Measurements from ENCODE around the gene PNPT1. TPM values are rescaled to one million over a fixed set of nuclear protein-coding genes. Genes with fewer than 3 reads are reported as not detected.
A peak's percentile ranks its signal among the peaks of the same experiment; 100 is the strongest.
"Not testable (repeated sequence)": the region's sequence is repeated elsewhere in the genome, so short reads cannot be mapped to it uniquely, and the experiment has no call there.

The PNPT1 gene
- total and polyA plus RNA-seq, 2 donors from 2014 or later, result 9.0 to 19.8 TPM

GRCh38 chr2:55703350-55703749, 9.7 kb upstream of the PNPT1 start:
- Histone ChIP-seq H3K4me1 (ENCODE audit: control insufficient read depth in 2 of 3, insufficient read depth in 2 of 3, low read depth in 1 of 3, low read length in 3 of 3) (no peaks in the 10 kb centered on the region), H3K27me3 (ENCODE audit: control insufficient read depth, insufficient read depth, low read length) (no peaks in the 10 kb centered on the region), H3K36me3 (ENCODE audit: control insufficient read depth in 2 of 3, insufficient read depth in 3 of 3, low read length in 3 of 3) (no peaks in the 10 kb centered on the region), H3K9me3 (ENCODE audit: control insufficient read depth in 2 of 3, insufficient read depth in 1 of 3, low read length in 3 of 3) (no peaks in the 10 kb centered on the region), H3K27ac (ENCODE audit: low read depth in 2 of 2, low read length in 2 of 2) (no peak overlapping the region), H3K9ac (ENCODE audit: low read length in 3 of 3) (no peak overlapping the region), H3K4me3 (ENCODE audit: low read length in 3 of 3) (no peak overlapping the region)
- intact Hi-C loops (cut with DNase I), result no loop called here
- DNase-seq (no peak), FAIRE-seq (no peak)
- TF ChIP-seq CTCF (IDR thresholded peaks at IDR 0.05; ENCODE audit: borderline replicate concordance, extremely low read depth, insufficient read depth), result no peak

DNA sequence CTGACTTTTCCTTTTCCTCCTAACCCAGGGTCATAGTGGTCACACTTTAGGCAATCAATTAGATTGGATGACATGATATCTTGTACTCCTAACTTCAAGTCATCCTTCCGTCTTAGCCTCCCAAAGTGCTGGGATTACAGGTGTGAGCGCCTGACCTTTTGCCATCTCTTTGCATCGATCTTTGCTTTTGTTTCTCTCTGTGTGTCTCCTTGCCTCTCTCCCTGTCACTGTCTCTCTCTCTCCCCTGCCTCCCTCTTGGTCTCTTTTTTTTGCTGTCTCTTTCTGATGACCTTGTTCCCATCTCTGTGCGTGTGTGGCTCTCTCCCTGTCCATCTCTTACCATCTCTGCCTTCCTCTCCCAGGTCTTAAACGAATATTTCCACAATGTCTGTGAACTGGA, 904 bp downstream of the PNPT1 start:
- H3K4me1 ChIP-seq (ENCODE audit: control insufficient read depth in 2 of 3, insufficient read depth in 2 of 3, low read depth in 1 of 3, low read length in 3 of 3); H3K9me3 ChIP-seq (ENCODE audit: control insufficient read depth in 2 of 3, insufficient read depth in 1 of 3, low read length in 3 of 3); H3K9ac ChIP-seq (ENCODE audit: low read length in 3 of 3); FAIRE-seq; H3K27ac ChIP-seq (ENCODE audit: low read depth in 2 of 2, low read length in 2 of 2); intact Hi-C loops (cut with DNase I); H3K27me3 ChIP-seq (ENCODE audit: control insufficient read depth, insufficient read depth, low read length); H3K36me3 ChIP-seq (ENCODE audit: control insufficient read depth in 2 of 3, insufficient read depth in 3 of 3, low read length in 3 of 3); DNase-seq: not testable (repeated sequence)
- peak overlapping the region; percentile 93 to 99 (median 97) for H3K4me3 ChIP-seq (ENCODE audit: low read length in 3 of 3)

DNA sequence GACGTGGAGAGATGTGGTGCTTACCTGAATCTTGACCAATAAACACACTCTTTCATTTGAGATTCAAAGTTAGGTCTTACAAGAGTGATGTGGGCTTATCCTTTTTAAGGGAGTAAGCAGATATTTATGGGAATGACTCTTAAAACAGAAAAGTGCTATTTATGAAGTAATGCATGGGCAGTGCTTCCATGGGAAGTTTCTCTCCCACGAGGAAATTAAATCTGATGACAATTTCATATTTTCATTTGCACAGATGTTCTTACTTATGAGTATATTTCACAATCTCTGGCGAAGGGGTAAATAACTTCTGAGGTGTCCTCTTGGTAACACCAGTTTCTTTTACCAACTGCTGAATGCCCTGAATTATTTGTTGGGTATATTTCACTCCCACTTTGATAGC, 21.0 kb downstream of the PNPT1 start:
- H3K4me1 ChIP-seq (ENCODE audit: control insufficient read depth in 2 of 3, insufficient read depth in 2 of 3, low read depth in 1 of 3, low read length in 3 of 3), result no peaks in the 10 kb centered on the region
- FAIRE-seq (no peak), DNase-seq (no peak)
- intact Hi-C loops (cut with DNase I), result no loop called here
- no peaks in the 10 kb centered on the region for H3K36me3 ChIP-seq (ENCODE audit: control insufficient read depth in 2 of 3, insufficient read depth in 3 of 3, low read length in 3 of 3)
- no peak overlapping the region for H3K9ac ChIP-seq (ENCODE audit: low read length in 3 of 3)
- no peak overlapping the region for H3K4me3 ChIP-seq (ENCODE audit: low read length in 3 of 3)
- no peaks in the 10 kb centered on the region for H3K9me3 ChIP-seq (ENCODE audit: control insufficient read depth in 2 of 3, insufficient read depth in 1 of 3, low read length in 3 of 3)
- no peak overlapping the region for H3K27ac ChIP-seq (ENCODE audit: low read depth in 2 of 2, low read length in 2 of 2)
- no peaks in the 10 kb centered on the region for H3K27me3 ChIP-seq (ENCODE audit: control insufficient read depth, insufficient read depth, low read length)
- no peak for TF ChIP-seq CTCF (IDR thresholded peaks at IDR 0.05; ENCODE audit: borderline replicate concordance, extremely low read depth, insufficient read depth)

DNA sequence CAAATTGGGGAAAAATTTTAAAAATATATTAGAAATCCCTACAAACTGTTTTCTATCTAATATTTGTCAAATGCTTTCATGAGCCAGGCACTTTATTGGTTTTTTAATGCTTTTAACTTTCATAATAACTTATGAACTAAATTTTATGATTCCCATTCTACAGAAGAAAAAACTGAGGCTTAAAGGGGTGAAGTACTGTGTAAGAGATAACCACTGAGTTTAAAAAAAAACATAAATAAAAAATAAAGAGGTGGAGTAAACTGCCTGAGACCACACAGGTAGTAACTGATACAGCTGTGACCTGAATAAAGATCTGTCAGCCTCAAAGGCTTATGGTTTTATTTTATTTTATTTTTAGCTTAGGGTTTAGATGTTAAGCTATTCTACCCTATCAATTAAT, 24.7 kb downstream of the PNPT1 start:
- H3K4me1 ChIP-seq (ENCODE audit: control insufficient read depth in 2 of 3, insufficient read depth in 2 of 3, low read depth in 1 of 3, low read length in 3 of 3), result no peaks in the 10 kb centered on the region
- H3K9ac ChIP-seq (ENCODE audit: low read length in 3 of 3), result no peak overlapping the region
- intact Hi-C loops (cut with DNase I), result no loop called here
- no peak for TF ChIP-seq CTCF (IDR thresholded peaks at IDR 0.05; ENCODE audit: borderline replicate concordance, extremely low read depth, insufficient read depth)
- H3K36me3 ChIP-seq (ENCODE audit: control insufficient read depth in 2 of 3, insufficient read depth in 3 of 3, low read length in 3 of 3), result no peaks in the 10 kb centered on the region
- no peak overlapping the region for H3K4me3 ChIP-seq (ENCODE audit: low read length in 3 of 3)
- H3K9me3 ChIP-seq (ENCODE audit: control insufficient read depth in 2 of 3, insufficient read depth in 1 of 3, low read length in 3 of 3), result no peaks in the 10 kb centered on the region
- no peak overlapping the region for H3K27ac ChIP-seq (ENCODE audit: low read depth in 2 of 2, low read length in 2 of 2)
- no peak for FAIRE-seq
- no peak for DNase-seq
- no peaks in the 10 kb centered on the region for H3K27me3 ChIP-seq (ENCODE audit: control insufficient read depth, insufficient read depth, low read length)
